Naive thymus-derived CD4-positive, alpha-beta T cell (primary cell): Measurements from ENCODE around the gene RBM17. TPM values are rescaled to one million over a fixed set of nuclear protein-coding genes. Genes with fewer than 3 reads are reported as not detected.

ENCODE experiments used
- ATAC-seq: fragments of 150-1000 bp; cut with Tn5 transposase; 2 replicates; pipeline ENCODE4 v1.10.0; 2021; ENCODE audit warnings: mild to moderate bottlenecking, moderate library complexity
- CTCF ChIA-PET: fragments of 350-600 bp; sonication (Branson Sonifier 250); formaldehyde crosslinking; loops from one replicate; lab custom pipeline; 2021; ENCODE audit warnings: antibody characterized with exemption; lab: Charles Lee
- POLR2A ChIA-PET: fragments of 350-600 bp; sonication (Branson Sonifier 250); formaldehyde crosslinking; loops from one replicate; lab custom pipeline; 2021; ENCODE audit warnings: antibody characterized with exemption, inconsistent platforms; lab: Charles Lee
- DNase-seq, 9 donors: peaks; one replicate each; pipeline versions ENCODE4 v3.0.0 to v3.0.0-alpha.2; 2020 to 2022; ENCODE audit warnings: mixed read lengths in 1 of 9
- H3K27ac ChIP-seq: one replicate; pipeline ENCODE4 v1.7.0; 2013; ENCODE audit warnings: mild to moderate bottlenecking, low read depth, low read length, moderate library complexity
- H3K27me3 ChIP-seq, 2 donors: one replicate each; pipeline ENCODE4 v1.7.0; 2013; ENCODE audit warnings: low read length in 2 of 2, mild to moderate bottlenecking in 2 of 2, moderate library complexity in 2 of 2; ENCODE audit not compliant: control insufficient read depth in 2 of 2, insufficient read depth in 2 of 2
- H3K36me3 ChIP-seq, 3 experiments: 1 replicate in 2 of 3; 2 replicates in 1 of 3; pipeline ENCODE4 v1.7.0; 2013; ENCODE audit warnings: low read length in 3 of 3, mild to moderate bottlenecking in 3 of 3, moderate library complexity in 1 of 3; ENCODE audit not compliant: insufficient read depth in 3 of 3, control insufficient read depth in 2 of 3
- H3K4me1 ChIP-seq, 2 donors: one replicate each; pipeline ENCODE4 v1.7.0; 2013; ENCODE audit warnings: low read length in 2 of 2, mild to moderate bottlenecking in 2 of 2, moderate library complexity in 1 of 2; ENCODE audit not compliant: control insufficient read depth in 2 of 2, insufficient read depth in 2 of 2
- H3K4me3 ChIP-seq: 2 replicates; pipeline ENCODE4 v1.7.0; 2013; ENCODE audit warnings: mild to moderate bottlenecking, low read length
- H3K9me3 ChIP-seq, 3 experiments: 1 replicate in 2 of 3; 2 replicates in 1 of 3; pipeline ENCODE4 v1.7.0; 2013; ENCODE audit warnings: low read length in 3 of 3; ENCODE audit not compliant: control insufficient read depth in 2 of 3
- H3K27ac Mint-ChIP-seq, 9 donors: one replicate each; pipeline ENCODE4 v1.8.0; 2020 to 2022; ENCODE audit warnings: mixed read lengths in 9 of 9, mild to moderate bottlenecking in 8 of 9, moderate library complexity in 5 of 9, inconsistent platforms in 2 of 9
- H3K27me3 Mint-ChIP-seq, 5 donors: one replicate each; pipeline ENCODE4 v1.8.0; 2021 to 2022; ENCODE audit warnings: mixed read lengths in 5 of 5, mild to moderate bottlenecking in 1 of 5
- H3K36me3 Mint-ChIP-seq, 5 donors: one replicate each; pipeline ENCODE4 v1.8.0; 2020 to 2022; ENCODE audit warnings: mixed read lengths in 5 of 5, mild to moderate bottlenecking in 3 of 5, inconsistent platforms in 1 of 5
- H3K4me1 Mint-ChIP-seq, 7 donors: one replicate each; pipeline ENCODE4 v1.8.0; 2020 to 2022; ENCODE audit warnings: mixed read lengths in 7 of 7, mild to moderate bottlenecking in 3 of 7, inconsistent platforms in 1 of 7
- H3K4me3 Mint-ChIP-seq, 10 donors: one replicate each; pipeline ENCODE4 v1.8.0; 2020 to 2022; ENCODE audit warnings: mild to moderate bottlenecking in 10 of 10, mixed read lengths in 10 of 10, moderate library complexity in 6 of 10, inconsistent platforms in 2 of 10
- H3K9me3 Mint-ChIP-seq, 11 donors: one replicate each; pipeline ENCODE4 v1.8.0; 2020 to 2022; ENCODE audit warnings: mixed read lengths in 11 of 11, mild to moderate bottlenecking in 4 of 11, inconsistent platforms in 1 of 11, moderate library complexity in 1 of 11
- intact Hi-C, 2 donors: fragments of 100-400 bp; cut with micrococcal nuclease; formaldehyde crosslinking; loops; one replicate each; pipeline ENCODE4 v1.15.1; 2023
- polyA plus RNA-seq, 2 donors: library from polyadenylated mRNA; unstranded; fragments of 300-500 nt; fragmentation: Illumina TruSeq; gene quantifications; one replicate each; pipeline ENCODE4 v1.2.3, GENCODE V29; 2021
- total RNA-seq, 6 experiments: library from RNA in 5 of 6; stranded (reverse) in 5 of 6; gene quantifications; 1 replicate in 5 of 6; 2 replicates in 1 of 6; pipeline ENCODE4 v1.2.3 and lab custom pipeline; 2021 to 2026

RBM17 gene
- total and polyA plus RNA-seq, 7 experiments from 2014 or later: 66.6 to 158 (median 121) TPM

DNA sequence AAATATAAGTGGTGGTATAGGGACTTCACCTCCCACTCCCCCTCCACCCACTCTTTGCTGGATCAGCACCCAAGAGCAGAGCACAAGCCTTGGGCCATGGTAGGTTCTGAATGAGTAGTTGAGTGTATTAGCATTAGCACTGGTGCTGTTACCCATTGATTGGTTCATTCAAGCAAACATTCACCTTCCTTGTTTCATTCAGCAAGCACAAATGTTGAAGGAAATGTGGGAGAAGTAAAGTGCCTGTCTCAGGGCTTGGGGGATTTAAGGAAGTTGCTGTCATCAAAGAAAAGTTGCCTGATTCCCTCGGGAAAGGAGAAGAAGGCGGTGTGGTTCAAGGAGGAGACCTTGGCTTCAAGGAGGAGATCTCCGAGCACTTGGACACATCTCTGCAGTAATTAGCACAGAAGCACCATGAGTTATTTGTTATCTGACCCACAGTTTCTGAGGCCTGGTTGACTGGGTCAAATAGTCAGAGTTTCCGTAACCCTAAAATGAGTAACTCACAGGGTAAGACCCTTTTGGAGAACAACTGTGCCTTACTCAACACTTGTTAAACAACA lies 44.0 kb upstream of the RBM17 start:
- H3K4me1 Mint-ChIP-seq: peaks cover 37 to 80% (median 76%) of the 10 kb centered on the region in 7 donors
- intact Hi-C loops: no loop called here
- H3K4me1 ChIP-seq: peaks cover 33 to 44% of the 10 kb centered on the region in 2 donors

DNA sequence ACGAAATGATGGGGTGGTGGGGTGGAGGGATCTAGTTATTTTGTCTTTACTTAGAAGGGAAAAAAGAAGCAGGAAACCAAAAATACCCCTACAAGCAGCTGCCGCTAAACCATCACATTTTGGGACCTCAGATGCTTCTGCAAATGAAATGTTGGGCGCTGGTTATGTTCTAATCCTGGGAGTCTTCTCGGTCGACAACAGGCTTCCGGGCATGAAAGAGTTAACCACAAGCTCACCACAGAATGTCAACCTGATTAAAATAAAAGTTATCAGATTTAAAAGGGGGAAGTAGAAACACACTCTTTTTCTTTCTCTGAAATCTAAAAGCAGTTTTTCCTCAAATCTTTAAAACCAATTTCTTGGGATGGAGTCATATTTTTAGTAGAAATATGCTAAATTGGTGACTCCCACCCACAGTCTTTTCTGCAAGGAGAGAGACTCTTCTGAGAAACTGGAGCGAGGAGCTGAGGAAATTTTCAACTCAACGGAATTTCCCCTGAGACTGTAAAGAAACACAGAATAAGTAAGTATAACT lies 43.5 kb upstream of the RBM17 start:
- Histone ChIP-seq H3K4me3 (no peak overlapping the region), H3K27ac (peak overlapping the region; percentile 22), H3K9me3 (no peaks in the 10 kb centered on the region), H3K27me3 (no peaks in the 10 kb centered on the region), H3K36me3 (no peaks in the 10 kb centered on the region), H3K4me1 (peaks cover 39 to 49% of the 10 kb centered on the region in 2 donors)
- ChIA-PET POLR2A (interaction anchor here (0.9 kb wide), 1 partner anchor 15 kb away, joined by 7 read pairs; no protein-coding TSS in a partner anchor), CTCF (interaction anchor here (0.7 to 1.2 kb wide), 3 partner anchors 24 to 41 kb away, joined by 3 to 7 read pairs (median 3); no protein-coding TSS in a partner anchor)
- H3K4me3 Mint-ChIP-seq: peak overlapping the region; percentile 41 to 76 (median 68)
- no peaks in the 10 kb centered on the region for H3K27me3 Mint-ChIP-seq
- H3K27ac Mint-ChIP-seq: peak overlapping the region in 8 of 9 donors; percentile 42 to 79 (median 62)
- H3K36me3 Mint-ChIP-seq: peaks cover 0 to 48% (median 0%) of the 10 kb centered on the region in 5 donors
- intact Hi-C loops: no loop called here
- H3K9me3 Mint-ChIP-seq: peaks cover 0 to 2% (median 0%) of the 10 kb centered on the region in 11 donors
- DNase-seq (peak in 3 of 9 donors; percentile 16 to 39 (median 17)), ATAC-seq (no peak)
- H3K4me1 Mint-ChIP-seq: peaks cover 42 to 83% (median 76%) of the 10 kb centered on the region in 7 donors

More for the DNA sequence above, 44.0 kb upstream of the RBM17 start:
- ATAC-seq: no peak
- Mint-ChIP-seq H3K9me3 (peaks cover 0 to 2% (median 0%) of the 10 kb centered on the region in 11 donors), H3K27me3 (no peaks in the 10 kb centered on the region), H3K27ac (peak overlapping the region in 7 of 9 donors; percentile 42 to 79 (median 67)), H3K4me3 (peak overlapping the region; percentile 26 to 76 (median 68)), H3K36me3 (peaks cover 0 to 49% (median 0%) of the 10 kb centered on the region in 5 donors)
- no peaks in the 10 kb centered on the region for H3K27me3 ChIP-seq
- H3K4me3 ChIP-seq: no peak overlapping the region
- no peaks in the 10 kb centered on the region for H3K36me3 ChIP-seq
- no peaks in the 10 kb centered on the region for H3K9me3 ChIP-seq
- CTCF ChIA-PET: interaction anchor here (0.7 to 1.2 kb wide), 3 partner anchors 25 to 41 kb away, joined by 3 to 7 read pairs (median 3); no protein-coding TSS in a partner anchor
- peak overlapping the region; percentile 22 for H3K27ac ChIP-seq
- POLR2A ChIA-PET: interaction anchor here (0.9 kb wide), 1 partner anchor 15 kb away, joined by 7 read pairs; no protein-coding TSS in a partner anchor
- DNase-seq: peak in 1 of 9 donors; percentile 35

DNA sequence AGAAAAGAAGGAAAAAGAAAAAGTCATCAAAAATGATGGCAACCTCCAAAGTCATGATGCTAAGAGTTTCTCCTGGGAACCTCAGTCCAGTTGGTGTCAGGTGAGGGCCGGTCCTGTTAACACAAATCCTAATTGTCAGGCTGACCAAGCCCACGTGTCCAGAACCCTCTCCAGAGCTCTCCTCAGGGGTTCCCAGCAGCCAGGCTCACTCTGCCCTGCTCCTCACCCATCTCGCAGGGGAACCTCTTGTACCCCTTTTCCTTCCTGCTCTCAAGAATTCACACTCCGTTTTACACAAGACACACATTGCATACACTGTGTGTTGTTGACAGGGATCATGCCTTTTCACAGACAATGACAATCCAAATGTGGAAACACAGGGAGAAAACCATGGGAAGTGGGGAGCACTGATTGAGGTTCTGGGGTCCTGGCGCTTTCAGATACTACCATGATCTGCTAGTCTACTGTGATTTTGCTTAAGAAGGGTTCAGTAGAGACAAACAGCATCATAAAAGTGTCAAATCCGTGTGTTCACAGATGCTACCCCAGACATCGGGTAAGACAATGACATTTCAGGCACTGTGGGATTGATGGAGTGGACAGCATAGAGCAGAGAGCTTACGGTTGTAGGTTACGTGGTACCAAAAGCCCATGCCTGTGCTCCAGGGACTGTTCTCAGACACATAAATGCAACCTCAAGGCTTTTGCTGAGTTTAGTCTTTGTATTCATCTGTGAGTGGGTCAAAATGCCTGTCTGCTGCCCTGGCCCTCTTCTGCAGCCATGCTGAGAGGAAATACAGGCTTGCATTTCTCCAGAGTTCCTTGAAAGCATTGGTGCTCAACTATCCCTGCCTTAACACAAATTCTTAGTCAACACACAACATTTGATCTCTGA lies 42.7 kb upstream of the RBM17 start:
- no peaks in the 10 kb centered on the region for H3K9me3 ChIP-seq
- H3K27ac ChIP-seq: no peak overlapping the region
- no peaks in the 10 kb centered on the region for H3K27me3 ChIP-seq
- no peaks in the 10 kb centered on the region for H3K36me3 ChIP-seq
- Mint-ChIP-seq H3K4me3 (peak overlapping the region; percentile 41 to 76 (median 68)), H3K27ac (peak overlapping the region in 7 of 9 donors; percentile 42 to 79 (median 62)), H3K9me3 (peaks cover 0 to 2% (median 0%) of the 10 kb centered on the region in 11 donors), H3K27me3 (no peaks in the 10 kb centered on the region), H3K36me3 (peaks cover 0 to 45% (median 0%) of the 10 kb centered on the region in 5 donors), H3K4me1 (peaks cover 49 to 88% (median 80%) of the 10 kb centered on the region in 7 donors)
- POLR2A ChIA-PET: interaction anchor here (8.6 kb wide), 1 partner anchor 23 kb away, joined by 88 read pairs; no protein-coding TSS in a partner anchor
- H3K4me1 ChIP-seq: peaks cover 41 to 52% of the 10 kb centered on the region in 2 donors
- no peak overlapping the region for H3K4me3 ChIP-seq
- no peak for ATAC-seq
- intact Hi-C loops: no loop called here
- DNase-seq: peak in 1 of 9 donors; percentile 23
- CTCF ChIA-PET: interaction anchor here (0.7 to 7.7 kb wide), 5 partner anchors 24 to 41 kb away, joined by 3 to 52 read pairs (median 5); no protein-coding TSS in a partner anchor

DNA sequence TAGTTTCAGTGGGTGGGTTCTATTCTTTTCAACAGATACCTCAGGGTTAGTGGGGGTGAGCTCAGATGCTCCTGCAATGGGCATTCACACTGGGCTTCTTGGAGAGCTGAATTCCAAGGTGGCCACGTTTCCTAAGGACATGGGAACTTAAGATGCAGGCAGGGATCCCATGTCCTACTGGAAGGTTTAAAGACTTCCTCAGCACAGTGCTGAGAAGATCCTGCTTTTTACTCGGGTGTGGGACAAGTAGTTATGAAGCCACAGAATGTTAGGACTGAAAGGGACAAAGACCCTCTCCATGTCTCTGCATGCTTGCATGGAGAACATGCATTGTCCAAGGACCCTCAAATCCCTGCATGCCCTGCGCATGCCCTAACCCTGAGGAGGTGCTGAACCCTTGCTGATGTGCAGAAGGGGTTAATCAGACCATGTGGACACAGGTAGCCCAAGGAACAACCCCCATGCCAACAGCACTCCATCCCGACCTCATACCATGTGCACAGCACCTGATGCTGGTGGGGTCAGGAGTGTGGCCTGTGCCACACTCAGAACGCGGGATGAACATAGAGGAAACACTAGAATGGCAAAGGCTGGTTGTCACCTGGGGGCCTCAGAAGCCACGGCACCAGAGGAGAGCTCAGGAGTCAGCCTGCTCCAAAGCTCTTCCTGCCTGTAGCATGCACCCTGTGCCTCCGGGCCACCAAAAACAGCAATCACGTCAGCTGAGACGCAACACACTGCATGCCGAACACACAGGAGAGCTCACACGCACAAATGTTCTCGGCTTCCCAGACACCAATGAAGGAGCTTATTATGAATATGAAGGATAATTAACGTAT lies 41.8 kb upstream of the RBM17 start:
- Mint-ChIP-seq H3K4me1 (peaks cover 48 to 88% (median 84%) of the 10 kb centered on the region in 7 donors), H3K36me3 (peaks cover 0 to 44% (median 0%) of the 10 kb centered on the region in 5 donors), H3K27me3 (no peaks in the 10 kb centered on the region), H3K9me3 (peaks cover 0 to 2% (median 0%) of the 10 kb centered on the region in 11 donors), H3K4me3 (peak overlapping the region in 6 of 10 donors; percentile 14 to 76 (median 73)), H3K27ac (peak overlapping the region in 6 of 9 donors; percentile 15 to 61 (median 54))
- ATAC-seq (no peak), DNase-seq (peak in 1 of 9 donors; percentile 20)
- Histone ChIP-seq H3K4me1 (peaks cover 44 to 55% of the 10 kb centered on the region in 2 donors), H3K9me3 (no peaks in the 10 kb centered on the region), H3K36me3 (no peaks in the 10 kb centered on the region), H3K4me3 (no peak overlapping the region), H3K27ac (no peak overlapping the region), H3K27me3 (no peaks in the 10 kb centered on the region)
- ChIA-PET CTCF (interaction anchor here (0.7 to 7.7 kb wide), 5 partner anchors 32 to 1364 kb away, joined by 3 to 52 read pairs (median 4); no protein-coding TSS in a partner anchor), POLR2A (interaction anchor here (0.6 to 8.6 kb wide), 4 partner anchors 9 to 32 kb away, joined by 4 to 88 read pairs (median 4); partner anchors contain the start of gene IL2RA)
- intact Hi-C loops: no loop called here

DNA sequence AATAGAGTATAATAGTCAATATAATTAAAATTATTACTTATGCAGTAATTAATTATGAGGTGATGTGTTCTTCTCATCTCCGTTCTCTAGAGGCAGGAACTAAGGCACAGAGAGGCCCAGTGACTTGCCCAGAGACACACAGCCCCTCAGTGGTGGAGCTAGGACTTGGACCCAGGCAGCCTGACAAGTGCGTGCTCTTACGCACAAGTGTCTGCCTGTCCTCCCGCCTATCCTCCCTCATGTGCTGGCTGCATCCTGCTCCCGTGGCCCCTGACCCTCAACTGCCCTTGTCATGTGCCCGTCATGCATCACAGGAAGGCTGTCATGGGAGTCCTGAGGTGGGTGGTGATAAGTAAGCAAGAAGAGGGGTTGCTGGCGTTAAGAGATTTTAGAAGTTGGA lies 41.0 kb upstream of the RBM17 start:
- Mint-ChIP-seq H3K4me1 (peaks cover 57 to 95% (median 88%) of the 10 kb centered on the region in 7 donors), H3K4me3 (peak overlapping the region in 3 of 10 donors; percentile 23 to 39 (median 33)), H3K36me3 (peaks cover 0 to 50% (median 0%) of the 10 kb centered on the region in 5 donors), H3K27ac (peak overlapping the region in 4 of 9 donors; percentile 12 to 97 (median 63)), H3K27me3 (no peaks in the 10 kb centered on the region), H3K9me3 (peaks cover 0 to 2% (median 0%) of the 10 kb centered on the region in 11 donors)
- intact Hi-C loops: no loop called here
- DNase-seq: peak in 1 of 9 donors; percentile 20
- CTCF ChIA-PET: interaction anchor here (0.7 to 7.7 kb wide), 5 partner anchors 33 to 1363 kb away, joined by 3 to 52 read pairs (median 4); no protein-coding TSS in a partner anchor
- no peak overlapping the region for H3K27ac ChIP-seq
- no peak overlapping the region for H3K4me3 ChIP-seq
- H3K4me1 ChIP-seq: peaks cover 53 to 64% of the 10 kb centered on the region in 2 donors
- no peaks in the 10 kb centered on the region for H3K36me3 ChIP-seq
- no peaks in the 10 kb centered on the region for H3K27me3 ChIP-seq
- no peaks in the 10 kb centered on the region for H3K9me3 ChIP-seq
- ATAC-seq: no peak
- POLR2A ChIA-PET: interaction anchor here (0.6 to 8.6 kb wide), 5 partner anchors 10 to 36 kb away, joined by 4 to 88 read pairs (median 5); partner anchors contain the start of gene IL2RA
